DMS53 treated with DMSO at 0.1 percent for 48 hours (cell line): ENCODE data around the gene C9orf43.
"Not testable (repeated sequence)": the region's sequence is repeated elsewhere in the genome, so short reads cannot be mapped to it uniquely, and the experiment has no call there.

Source experiments
- DNase-seq: peaks from one replicate; lab custom pipeline; 2025; ENCODE audit not compliant: unreplicated experiment; lab: John Stamatoyannopoulos, UW

The C9orf43 gene, protein sequence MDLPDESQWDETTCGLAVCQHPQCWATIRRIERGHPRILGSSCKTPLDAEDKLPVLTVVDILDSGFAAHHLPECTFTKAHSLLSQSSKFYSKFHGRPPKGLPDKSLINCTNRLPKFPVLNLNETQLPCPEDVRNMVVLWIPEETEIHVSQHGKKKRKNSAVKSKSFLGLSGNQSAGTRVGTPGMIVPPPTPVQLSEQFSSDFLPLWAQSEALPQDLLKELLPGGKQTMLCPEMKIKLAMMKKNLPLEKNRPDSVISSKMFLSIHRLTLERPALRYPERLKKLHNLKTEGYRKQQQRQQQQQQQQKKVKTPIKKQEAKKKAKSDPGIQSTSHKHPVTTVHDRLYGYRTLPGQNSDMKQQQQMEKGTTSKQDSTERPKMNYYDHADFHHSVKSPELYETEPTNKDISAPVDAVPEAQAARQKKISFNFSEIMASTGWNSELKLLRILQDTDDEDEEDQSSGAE

GRCh38 chr9:113410207-113410864, at the start of gene C9orf43, which contains the start of gene POLE3:
Gene C9orf43, plus strand, starts transcription at chr9:113410747. Its CDS starts 2,747 bp downstream, at chr9:113413494.
Gene POLE3, minus strand, starts transcription at chr9:113410675. Its CDS starts 382 bp downstream, at chr9:113410293.
- peak; percentile 82 for DNase-seq

GRCh38 chr9:113361304-113362018, 49.1 kb upstream of the C9orf43 start:
- DNase-seq, result no peak

DNA sequence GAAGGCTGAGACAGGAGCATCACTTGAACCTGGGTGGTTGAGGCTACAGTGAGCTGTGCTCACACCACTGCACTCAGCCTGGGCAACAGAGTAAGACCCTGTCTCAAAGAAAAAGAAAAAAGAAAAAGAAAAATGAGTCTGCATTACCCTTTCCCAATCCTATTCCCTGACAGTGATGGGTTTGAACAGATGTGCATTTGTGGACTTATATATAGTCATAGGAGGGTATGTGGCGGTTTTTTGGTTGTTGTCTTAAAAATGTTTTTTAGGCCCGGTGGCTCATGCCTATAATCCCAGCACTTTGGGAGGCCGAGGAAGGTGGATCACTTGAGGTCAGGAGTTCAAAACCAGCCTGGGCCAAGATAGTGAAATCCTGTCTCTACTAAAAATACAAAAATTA, 47.2 kb upstream of the C9orf43 start:
- DNase-seq, result no peak

GRCh38 chr9:113364951-113365350, 45.6 kb upstream of the C9orf43 start:
- DNase-seq, result no peak

GRCh38 chr9:113365652-113366051, 44.9 kb upstream of the C9orf43 start:
- DNase-seq, result not testable (repeated sequence)

DNA sequence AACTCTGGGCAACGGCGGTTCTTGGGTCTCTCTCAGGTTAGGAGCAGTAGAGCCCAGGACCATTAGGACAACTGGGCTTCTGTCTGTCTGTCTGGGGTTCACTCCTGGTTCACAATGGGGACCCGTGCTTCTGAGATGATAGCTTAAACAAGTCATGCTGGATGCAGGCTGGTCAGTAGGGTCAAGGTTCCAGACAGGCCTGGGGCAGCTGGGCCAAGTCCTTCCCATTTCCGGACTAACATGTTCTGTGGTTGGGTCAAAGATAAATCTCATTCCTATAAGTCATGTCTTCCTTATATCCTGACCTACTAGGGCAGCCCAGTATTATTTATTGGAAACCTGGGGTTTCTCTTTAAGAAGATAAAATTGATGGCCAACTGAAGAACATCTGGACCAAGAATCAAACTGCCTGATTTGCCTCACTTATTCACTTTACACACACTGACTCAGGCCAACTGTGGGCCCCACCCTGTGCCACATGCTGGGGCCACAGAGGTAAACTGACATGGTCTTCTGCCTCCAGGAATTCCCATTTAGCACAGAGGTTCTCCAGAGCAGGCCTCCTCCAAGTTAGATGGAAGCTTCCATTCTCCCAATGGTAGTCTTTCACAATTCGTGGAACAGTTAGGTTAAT, 42.1 kb upstream of the C9orf43 start:
- no peak for DNase-seq

DNA sequence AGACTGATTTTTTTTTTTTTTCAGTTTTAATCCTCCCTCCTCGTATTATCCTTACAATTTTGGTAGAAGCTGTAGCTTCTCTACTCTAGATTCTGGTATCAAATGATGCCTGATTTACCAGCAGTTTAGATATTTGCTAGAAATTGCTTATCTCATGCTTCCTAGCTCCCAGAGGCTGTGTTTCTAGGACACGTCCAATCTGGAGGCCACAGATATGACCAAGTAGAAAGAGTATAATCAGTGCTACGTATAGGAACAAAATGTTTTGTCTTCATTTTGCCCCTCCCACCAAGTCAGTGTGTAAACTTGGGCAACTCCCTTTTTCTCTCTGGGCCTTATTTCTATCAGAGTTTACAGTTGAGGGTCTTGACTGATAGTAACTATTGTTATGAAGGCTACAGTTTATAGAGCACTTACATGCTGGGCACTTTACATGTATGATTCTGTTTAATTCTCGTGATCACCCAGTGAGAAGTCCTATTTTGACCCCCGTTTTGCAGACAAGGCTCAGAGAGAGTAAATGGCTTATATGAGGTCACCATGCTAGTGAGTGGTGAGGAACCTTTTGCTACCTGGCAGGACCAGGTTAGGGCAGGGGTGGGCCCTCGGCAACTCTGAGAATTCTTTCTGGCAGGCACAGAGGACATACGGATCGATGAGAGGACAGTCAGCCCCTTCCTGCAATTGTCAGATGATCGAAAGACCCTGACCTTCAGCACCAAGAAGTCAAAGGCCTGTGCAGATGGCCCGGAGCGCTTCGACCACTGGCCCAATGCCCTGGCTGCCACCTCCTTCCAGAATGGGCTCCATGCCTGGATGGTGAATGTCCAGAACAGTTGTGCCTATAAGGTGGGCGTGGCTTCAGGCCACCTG, 41.3 kb upstream of the C9orf43 start:
- DNase-seq, result no peak

- no peak for DNase-seq
These were observed 40.7 kb upstream of the C9orf43 start for GRCh38 chr9:113369855-113370140.

GRCh38 chr9:113370806-113371325, 39.7 kb upstream of the C9orf43 start:
- DNase-seq, result no peak

DNA sequence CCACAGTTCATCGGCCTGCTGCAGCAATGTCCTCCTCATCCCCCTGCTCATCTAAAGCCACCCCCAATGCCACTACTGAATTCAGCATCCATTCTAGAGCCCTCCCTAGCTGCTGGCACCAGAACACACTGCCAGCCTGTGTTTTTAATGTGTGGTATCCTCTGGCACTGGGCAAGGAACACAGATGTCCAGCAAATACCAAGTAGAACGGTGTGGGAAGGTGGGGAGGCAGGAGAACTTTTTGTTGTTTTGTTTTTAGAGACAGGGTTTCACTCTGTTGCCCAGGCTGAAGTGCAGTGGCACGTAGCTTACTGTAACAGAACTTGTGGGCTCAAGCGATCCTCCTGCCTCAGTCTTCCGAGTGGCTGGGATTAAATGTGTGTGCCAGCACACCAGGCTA, 38.5 kb upstream of the C9orf43 start:
- no peak for DNase-seq

DNA sequence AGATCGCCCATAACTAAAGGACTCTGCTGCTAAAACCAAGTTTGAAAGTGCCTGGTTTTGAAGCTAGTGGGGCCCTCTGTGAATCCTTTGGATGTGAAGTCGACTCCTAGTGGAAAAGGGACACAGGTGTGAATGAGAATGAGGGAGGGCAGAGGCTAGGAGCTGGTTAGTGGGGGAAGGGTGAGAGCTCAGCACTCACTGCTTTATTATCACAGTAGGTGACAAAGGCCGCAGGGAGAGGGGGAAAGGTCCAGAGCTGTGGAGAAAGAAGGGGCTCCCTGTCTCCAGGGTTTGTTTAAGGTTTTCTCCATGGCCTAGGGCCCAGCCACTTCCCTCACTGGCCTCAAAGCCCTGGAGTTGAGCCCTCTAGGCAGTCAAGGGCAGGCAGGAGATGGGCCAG, 37.3 kb upstream of the C9orf43 start:
- no peak for DNase-seq

- DNase-seq, result no peak
These were observed 36.7 kb upstream of the C9orf43 start for GRCh38 chr9:113373676-113374392.

GRCh38 chr9:113375057-113376023, 35.2 kb upstream of the C9orf43 start:
- no peak for DNase-seq

DNA sequence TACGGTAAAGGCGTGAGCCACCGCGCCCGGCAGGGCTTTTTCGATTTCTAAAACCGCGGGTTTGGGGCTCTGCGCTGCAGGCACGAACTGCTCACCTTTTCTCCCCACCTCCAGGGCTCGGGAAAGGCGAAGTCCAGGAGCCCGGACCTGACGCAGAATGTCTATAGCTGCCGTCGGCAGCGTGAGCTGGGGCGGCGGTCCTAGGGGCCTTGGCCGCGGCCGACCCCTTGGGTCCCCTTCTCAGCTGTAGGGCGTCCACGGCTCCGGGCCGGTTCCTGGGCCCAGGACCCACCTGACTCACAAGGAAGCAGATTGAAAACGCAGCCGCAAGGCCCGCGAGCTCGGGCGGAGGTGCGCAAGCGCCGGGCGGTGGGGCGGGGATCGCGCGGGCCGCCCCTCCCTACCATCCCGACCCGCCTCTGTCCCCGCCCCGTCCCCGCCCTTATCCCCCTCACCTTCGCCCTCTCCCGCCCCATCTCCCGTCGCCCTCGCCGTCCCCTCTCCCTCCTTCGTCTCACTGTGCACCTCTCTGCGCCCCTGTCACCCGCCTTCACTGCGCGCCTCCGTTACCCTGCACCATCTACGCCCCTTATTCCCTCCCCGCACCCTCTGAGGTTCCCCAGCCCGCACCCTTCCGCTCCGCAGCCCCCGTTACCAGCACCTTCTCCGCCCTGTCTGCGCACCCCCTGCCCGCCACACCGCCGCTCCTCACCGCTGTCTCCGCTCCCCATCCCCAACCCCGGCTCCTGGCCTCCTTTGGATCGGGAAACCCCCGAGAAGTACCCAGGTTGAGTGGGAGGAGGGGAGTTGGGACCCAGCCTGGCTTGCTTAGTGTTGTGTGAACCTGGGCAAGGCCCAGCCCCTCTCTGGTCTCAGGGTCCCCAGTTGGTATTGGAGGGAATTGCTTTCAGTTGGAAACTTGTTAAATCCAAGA, 33.6 kb upstream of the C9orf43 start, which contains the start of gene HDHD3:
Gene HDHD3, minus strand, starts transcription at position 353 of the 934 bp plus-strand sequence. CDS start 2,632 bp downstream, outside the sequence.
- peak; percentile 70 for DNase-seq

DNA sequence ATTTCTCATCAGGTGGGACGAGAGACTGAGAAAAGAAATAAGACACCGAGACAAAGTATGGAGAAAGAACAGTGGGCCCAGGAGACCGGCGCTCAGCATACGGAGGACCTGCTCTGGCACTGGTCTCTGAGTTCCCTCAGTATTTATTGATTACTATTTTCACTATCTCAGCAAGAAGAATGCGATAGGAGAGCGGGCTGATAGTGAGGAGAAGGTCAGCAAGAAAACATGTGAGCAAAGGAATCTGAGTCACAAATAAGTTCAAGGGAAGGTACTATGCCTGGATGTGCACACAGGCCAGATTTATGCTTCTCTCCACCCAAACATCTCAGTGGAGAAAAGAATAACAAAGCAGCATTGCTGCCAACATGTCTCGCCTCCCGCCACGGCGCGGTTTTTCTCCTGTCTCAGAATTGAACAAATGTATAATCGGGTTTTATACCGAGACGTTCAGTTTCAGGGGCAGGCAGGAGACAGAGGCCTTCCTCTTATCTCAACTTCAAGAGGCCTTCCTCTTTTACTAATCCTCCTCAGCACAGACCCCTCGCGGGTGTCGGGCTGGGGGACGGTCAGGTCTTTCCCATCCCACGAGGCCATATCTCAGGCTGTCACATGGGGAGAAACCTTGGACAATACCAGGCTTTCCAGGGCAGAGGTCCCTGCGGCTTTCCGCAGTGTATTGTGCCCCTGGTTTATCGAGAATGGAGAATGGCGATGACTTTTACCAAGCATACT, 31.3 kb upstream of the C9orf43 start:
- DNase-seq, result not testable (repeated sequence)

GRCh38 chr9:113379829-113380210, 30.7 kb upstream of the C9orf43 start:
- DNase-seq, result not testable (repeated sequence)
